Endothelial cell of umbilical vein (primary cell): ENCODE data around the gene SEMA6A.

Experiments used
- EZH2 ChIP-seq: IDR thresholded peaks from 2 replicates; pipeline ENCODE4 v1.6.1; 2012; ENCODE audit warnings: borderline replicate concordance, low read depth, mild to moderate bottlenecking, moderate library complexity, low read length, inconsistent platforms; ENCODE audit not compliant: severe bottlenecking
- GATA2 ChIP-seq: IDR thresholded peaks from 2 replicates; pipeline ENCODE4 v1.7.0; 2011; ENCODE audit warnings: low read depth, mild to moderate bottlenecking, moderate library complexity, mixed read lengths, low read length; ENCODE audit not compliant: insufficient read length, insufficient read depth
- MYC ChIP-seq: IDR thresholded peaks from one replicate; pipeline ENCODE4 v1.6.1; 2011; ENCODE audit warnings: mild to moderate bottlenecking, low read depth, low read length
- POLR2A ChIP-seq: IDR thresholded peaks from 2 replicates; pipeline ENCODE4 v1.6.1; 2012; ENCODE audit warnings: low read depth, mild to moderate bottlenecking, control low read depth, low read length
- POLR2AphosphoS5 ChIP-seq: IDR thresholded peaks from 2 replicates; pipeline ENCODE4 v1.6.1; 2012; ENCODE audit warnings: low read depth, mild to moderate bottlenecking, control low read depth, low read length, moderate library complexity; ENCODE audit not compliant: insufficient read depth
- TF ChIP-seq, protein P1 (sequence below), 2 donors: IDR thresholded peaks; 1 replicate in 1 of 2; 2 replicates in 1 of 2; pipeline ENCODE4 v1.5.1; 2011; ENCODE audit warnings: low read length in 2 of 2, mild to moderate bottlenecking in 2 of 2, moderate library complexity in 2 of 2, control low read depth in 1 of 2, inconsistent platforms in 1 of 2, low read depth in 1 of 2; ENCODE audit not compliant: insufficient read depth in 1 of 2; ENCODE audit errors: extremely low read depth in 1 of 2

DNA sequence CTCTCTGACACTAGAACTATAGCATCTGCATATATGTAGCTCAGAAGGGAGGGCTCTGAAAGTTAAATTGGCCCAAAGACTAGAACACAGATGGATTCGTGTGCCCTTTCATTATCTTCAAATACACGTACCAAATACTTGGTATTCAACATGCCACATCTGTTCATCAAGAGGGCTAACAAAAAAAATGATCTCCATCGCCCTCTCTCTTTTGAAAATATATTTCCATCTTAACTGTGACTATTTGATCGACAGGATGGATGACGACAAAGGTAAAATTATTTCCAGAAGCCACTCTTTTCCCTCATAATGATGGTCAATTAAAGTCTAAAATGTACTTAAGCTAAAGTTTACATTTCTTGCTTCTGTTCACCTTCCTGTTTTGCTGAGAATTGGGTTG lies 77.0 kb downstream of the SEMA6A start:
- TF ChIP-seq, protein P1, sequence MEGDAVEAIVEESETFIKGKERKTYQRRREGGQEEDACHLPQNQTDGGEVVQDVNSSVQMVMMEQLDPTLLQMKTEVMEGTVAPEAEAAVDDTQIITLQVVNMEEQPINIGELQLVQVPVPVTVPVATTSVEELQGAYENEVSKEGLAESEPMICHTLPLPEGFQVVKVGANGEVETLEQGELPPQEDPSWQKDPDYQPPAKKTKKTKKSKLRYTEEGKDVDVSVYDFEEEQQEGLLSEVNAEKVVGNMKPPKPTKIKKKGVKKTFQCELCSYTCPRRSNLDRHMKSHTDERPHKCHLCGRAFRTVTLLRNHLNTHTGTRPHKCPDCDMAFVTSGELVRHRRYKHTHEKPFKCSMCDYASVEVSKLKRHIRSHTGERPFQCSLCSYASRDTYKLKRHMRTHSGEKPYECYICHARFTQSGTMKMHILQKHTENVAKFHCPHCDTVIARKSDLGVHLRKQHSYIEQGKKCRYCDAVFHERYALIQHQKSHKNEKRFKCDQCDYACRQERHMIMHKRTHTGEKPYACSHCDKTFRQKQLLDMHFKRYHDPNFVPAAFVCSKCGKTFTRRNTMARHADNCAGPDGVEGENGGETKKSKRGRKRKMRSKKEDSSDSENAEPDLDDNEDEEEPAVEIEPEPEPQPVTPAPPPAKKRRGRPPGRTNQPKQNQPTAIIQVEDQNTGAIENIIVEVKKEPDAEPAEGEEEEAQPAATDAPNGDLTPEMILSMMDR (IDR thresholded peaks at IDR 0.05; ENCODE audit: extremely low read depth in 1 of 2, insufficient read depth in 1 of 2, low read depth in 1 of 2, low read length in 2 of 2): no peak
- TF ChIP-seq POLR2AphosphoS5: no peak
- TF ChIP-seq GATA2: no peak
- no peak for TF ChIP-seq MYC
- TF ChIP-seq EZH2: no peak
- TF ChIP-seq POLR2A: no peak
